Renal pelvis (tissue), 4 donors: ENCODE results near the gene ASPG. TPM values are rescaled to one million over a fixed set of nuclear protein-coding genes. Genes with fewer than 3 reads are reported as not detected.

Experiments
- DNase-seq: peaks from one replicate; pipeline ENCODE4 v3.0.0-alpha.2; 2013
- polyA plus RNA-seq, 3 donors: library from polyadenylated mRNA; unstranded; fragments of 120-200 nt; gene quantifications; one replicate each; pipeline ENCODE4 v1.2.1, GENCODE V29; 2013; ENCODE audit not compliant: insufficient read length in 3 of 3

ASPG gene
- polyA plus RNA-seq, 3 donors = 14.4 to 25.4 (median 14.9) TPM

DNA sequence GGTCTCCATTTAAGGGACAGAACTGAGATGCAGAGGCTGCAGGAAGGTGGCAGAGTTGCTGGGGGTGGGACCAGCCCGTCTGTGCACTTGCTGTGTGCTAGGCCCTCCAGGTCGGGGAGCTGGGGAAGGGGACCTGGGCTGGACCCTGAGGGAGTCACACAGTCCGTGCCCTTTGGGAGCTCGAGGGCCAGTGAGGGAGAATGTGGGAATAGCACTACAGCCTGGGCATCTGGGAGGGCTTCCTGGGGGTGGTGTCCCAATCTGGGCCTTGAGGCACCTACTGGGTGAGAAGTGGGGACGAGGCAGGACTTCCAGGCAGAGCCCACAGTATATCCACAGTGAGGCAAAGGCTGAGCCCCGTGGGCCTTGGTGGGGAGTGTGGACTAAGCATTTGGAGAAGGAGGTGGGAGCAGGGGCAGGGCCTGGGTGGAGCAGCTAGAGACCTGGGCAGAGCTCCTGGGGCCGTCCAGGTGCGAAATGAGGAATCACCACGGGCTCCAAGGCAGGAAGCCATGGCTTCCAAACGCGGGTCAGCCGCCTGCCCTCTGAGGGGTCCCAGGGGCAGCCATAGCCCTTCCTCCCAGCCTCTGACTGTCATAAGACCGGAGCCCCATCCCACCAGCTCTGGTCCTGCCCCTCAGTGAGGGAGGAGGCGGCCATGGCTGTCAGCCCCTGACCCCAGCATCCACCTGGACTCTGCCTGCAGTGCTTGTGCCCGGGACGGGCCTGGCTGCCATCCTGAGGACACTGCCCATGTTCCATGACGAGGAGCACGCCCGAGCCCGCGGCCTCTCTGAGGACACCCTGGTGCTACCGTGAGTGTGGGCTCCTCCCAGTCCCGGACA lies 6.6 kb downstream of the ASPG start:
- no peak for DNase-seq

DNA sequence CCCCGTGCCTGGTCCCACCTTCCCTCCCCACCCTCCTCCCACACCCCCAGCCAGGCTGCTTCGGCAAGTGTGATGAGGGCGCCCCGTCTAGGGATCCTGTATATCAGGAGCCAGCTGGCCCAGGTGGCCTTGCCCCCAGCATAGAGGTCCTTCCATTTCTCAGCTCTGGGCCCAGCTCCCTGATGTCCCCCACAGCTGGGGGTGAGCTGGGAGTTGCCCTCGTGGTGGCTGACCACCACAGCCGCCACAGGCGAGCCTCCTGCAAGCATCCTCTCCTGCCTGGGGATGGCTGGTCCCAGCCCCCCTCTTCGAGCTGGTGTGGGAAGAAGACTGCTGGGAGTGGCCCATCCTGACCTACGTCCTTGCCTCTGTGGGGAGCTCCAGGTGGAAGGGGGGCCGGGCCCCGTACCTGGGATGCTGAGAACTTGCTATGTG lies 7.4 kb downstream of the ASPG start:
- no peak for DNase-seq

GRCh38 chr14:104093366-104094055 lies 8.0 kb downstream of the ASPG start:
- no peak for DNase-seq

- no peak for DNase-seq
Measured at GRCh38 chr14:104094056-104094708, 8.7 kb downstream of the ASPG start.

- no peak for DNase-seq
Measured at GRCh38 chr14:104094709-104095425, 9.4 kb downstream of the ASPG start.

DNA sequence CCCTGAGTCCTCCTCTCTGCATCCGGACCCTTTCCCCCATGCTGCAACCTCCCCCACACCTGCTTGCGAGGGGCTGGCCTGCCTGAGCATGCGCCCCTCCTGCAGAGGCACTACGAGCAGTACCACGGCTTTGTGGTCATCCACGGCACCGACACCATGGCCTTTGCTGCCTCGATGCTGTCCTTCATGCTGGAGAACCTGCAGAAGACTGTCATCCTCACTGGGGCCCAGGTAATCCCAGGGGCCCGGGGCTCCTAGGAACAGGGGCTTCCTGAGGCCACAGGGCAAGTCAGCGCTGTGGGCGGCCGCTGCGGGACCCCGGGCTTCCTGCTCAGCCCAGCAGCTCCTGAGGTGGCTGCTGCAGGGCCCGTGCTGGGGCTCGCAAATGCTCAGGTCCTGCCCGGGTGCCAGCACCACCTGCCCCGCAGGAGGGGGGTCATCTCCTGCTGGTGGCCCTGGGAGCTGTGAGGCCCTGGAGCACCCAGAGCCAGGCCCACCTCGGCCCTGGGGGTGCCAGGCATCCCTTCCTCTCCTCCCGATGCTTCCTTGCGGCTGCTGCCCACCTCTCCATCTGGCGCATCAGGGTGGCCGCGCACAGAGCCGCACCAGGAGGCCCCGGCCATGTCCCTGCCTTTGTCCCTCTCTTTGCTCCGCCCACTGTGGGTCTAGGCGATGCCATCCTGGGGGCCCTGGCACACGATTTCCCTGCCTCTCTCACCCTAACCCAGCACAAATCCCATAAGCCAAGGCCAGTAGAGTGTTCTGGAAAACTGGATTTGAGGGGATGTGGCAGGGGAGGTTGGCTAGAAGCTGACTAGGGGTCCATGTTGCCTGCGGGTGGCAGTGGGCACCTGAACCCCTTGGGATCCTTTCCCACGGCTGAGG lies 10.2 kb downstream of the ASPG start:
- no peak for DNase-seq

DNA sequence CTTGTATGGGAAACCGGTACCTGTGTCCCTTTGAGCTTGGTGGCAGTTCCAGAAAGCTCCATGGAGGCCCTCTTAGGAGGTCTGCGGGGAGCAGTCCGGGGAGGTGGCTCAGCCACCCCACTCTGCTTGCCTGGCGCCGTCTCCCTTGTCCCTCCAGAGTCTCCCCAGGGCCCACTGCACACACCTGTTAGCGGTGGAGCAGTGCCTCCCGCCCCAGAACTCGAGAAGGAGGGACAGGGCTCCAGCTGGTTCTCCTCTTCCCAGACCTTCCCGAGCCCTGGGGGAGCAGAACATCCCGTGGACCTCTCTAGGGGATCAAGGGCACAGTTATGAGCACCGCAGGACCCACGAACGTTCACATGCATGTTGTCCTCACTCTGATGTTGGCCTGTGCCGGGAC lies 10.8 kb downstream of the ASPG start:
- DNase-seq = no peak

- no peak for DNase-seq
Measured at GRCh38 chr14:104096751-104097700, 11.5 kb downstream of the ASPG start.

GRCh38 chr14:104098272-104099095 lies 13.0 kb downstream of the ASPG start:
- DNase-seq = no peak

DNA sequence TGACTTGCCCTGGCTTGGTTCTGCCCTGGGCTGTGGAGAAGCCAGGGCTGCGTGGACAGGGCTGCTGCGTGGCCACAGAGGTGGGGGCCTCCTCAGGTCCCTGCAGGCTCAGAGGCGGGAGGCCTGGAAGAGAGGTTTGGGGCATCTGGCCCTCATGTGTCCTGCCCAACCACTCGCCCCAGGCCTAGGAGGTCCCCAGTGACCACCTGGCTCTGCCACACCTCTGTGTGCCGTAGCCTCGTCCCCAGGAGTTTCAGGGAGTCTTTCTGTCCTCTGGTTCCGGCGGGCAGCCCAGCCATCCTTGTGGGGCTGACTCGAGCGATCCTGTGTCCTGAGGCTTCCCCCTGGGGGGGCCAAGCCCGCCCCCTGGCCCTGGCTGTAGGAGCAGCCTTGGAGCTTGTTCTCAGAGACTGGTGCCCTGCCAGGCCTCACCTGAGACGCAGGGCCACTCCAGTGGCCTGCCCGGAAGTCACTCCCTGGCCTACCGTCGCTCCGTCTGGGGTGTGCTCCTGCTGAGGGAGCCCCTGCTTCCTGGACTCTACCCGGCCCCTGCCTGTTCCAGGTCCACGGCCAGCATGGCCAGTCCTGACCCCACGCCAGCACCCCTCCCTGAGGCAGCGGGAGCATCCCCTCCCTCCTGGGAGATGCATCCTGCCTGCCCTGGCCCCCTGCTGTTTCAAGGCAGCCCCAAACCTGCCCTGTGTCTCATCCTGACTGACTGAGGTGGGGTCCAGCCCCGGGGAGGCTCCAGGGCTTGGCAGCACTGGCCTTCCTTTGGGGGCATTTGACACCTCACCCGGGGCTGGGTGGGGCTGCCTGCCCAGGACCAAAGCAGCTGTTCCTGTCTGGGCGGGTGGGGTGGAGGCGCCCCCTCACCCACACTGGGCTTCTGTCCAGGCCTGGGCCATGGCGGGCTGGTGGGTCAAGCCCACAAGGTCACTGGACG lies 13.9 kb downstream of the ASPG start:
- DNase-seq = no peak

DNA sequence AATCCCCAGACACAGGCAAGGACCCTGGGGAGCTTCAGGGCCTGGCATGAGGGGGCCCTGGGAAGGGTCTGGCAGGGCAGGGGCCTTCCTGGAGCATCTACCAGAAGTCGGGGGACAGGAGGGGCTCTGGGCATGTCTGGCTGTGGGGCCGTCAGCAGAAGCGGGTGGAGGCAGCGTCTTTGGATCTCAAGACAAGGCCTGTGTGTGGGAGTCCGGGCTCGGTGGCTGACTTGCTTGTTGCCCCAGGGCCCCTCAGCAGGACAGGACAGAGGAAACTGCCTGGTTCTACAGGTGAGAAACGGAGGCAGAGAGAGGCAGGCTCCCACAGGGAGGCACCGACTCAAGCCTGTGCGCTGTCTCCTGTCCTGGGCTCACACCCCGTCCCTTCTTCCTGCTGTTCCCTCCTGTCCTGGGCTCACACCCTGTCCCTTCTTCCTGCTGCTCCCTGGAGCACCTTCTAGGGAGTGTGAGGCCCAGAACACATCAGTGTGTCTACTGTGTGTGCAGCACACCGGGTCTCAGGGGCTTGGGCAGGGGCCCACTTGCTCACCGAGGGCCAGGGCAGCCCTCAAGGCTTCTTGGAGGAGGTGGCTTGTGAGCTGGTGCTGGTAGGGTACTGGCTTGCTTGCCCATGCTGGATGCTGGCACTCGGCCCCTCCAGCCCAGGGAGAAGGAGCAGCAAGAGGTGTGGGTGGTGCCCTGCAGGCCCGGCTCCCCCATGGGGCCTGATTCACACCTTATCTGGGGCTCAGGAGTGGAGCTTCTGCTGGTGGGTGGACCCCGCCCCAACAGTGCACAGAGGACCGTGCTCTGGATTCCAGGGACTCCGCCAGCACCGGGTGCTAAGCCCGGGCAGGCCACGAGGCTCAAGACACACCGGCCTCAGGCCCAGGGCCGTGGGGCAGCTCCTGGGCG lies 14.9 kb downstream of the ASPG start:
- DNase-seq = no peak

DNA sequence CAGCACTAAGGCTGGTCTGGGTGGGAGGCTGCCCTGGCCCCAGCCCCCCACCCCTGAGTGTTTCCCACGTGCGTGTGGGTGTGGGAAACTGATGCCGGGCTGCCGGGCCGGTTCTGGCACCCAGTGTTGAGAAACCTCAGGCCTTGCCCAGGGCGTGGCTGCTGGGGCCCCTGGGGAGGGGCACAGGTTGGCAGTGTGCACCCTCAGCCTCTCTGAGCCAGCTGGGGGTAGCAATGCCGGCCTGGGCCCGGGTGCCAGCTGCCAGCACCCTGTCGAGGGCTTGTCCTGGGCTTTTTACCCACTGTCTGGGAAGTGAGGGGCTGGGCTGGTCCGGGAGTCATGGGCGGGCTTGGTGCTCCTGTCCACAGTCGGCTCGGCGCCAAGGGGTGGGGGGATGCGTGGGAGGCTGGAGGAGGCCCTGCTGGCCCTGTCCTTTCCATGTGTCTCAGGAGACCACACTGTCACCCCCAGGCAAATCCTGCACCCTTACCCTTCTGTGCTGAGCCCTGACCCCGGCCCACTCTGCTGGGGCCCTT lies 15.7 kb downstream of the ASPG start:
- no peak for DNase-seq

DNA sequence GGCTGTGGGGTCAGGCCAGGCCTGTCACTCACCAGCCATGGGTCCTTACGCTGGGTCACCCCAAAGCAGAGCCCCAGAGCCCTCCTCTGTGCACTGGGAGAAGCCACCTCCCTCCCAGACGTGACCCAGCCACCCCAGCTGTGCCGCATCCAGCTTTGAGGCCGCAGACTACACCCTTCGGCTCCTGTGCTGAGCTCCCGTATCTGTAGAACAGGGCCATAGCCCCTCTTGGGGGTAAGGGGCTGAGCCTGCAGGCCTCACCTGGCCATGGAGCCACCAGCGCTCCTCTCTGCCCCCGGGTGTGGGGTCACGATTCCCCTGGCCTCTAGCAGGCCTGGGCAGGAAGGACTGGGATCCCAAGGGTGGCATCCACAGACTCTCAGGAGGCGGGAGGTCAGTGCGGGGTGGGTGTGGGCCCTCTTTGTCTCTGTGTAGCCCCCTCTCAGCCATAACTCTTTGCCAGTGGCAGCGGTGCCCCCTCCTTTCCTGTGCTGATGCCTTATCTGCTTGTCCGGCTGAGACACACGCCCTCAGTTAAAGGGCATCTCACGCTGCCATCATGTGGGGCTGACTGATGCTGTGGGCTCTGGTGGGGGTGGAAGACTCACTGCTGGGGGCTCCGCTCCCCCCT lies 16.3 kb downstream of the ASPG start:
- DNase-seq = no peak

DNA sequence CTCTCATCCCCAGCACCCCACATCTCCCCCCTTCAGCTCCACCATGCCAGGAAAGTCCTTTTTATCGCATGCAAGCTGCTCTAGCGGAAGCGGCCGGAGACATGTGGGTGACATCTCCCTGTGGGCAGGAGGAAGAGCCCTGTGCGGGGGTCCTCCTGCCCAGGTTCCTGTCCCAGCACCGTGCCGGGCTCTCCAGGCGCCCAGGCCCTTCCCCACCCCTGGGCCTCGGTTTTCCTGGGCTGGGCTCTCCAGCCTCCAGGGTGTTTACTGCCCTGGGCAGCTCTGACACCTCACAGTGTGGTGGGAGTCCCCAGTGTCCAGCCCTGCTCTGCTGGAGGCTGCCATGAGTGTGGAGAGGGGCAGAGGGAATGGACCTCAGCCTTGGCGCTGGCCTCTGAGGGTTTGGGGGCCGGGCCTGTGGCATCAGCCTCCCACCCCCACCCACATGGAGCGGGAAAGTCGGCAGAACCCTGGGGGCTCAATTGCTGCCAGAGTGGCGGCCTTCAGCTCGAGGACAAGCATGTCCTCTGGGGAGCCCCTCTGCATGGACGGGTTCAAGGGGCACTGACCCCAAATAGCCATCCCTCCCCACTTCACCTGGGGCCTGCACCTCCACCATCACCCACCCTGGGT lies 16.9 kb downstream of the ASPG start:
- no peak for DNase-seq

DNA sequence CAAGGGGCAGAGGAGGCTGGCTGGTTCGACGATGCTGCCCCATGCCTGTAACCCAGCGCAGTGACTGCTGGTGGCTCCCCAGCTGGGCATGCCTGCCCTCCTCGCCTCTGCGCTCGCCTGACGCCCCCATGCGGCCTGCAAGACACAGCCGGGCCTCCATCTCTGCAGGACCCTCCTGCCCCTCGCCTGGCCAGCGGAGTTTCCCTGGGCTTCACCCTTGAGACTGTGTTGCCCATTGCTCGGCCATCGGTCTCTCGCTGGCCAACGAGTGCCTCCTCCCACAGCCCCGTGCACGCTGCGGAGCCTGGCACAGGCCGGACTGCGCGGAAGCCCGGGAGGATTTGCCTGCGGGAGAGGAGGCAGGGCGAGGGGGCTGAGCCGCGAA lies 17.6 kb downstream of the ASPG start:
- no peak for DNase-seq
